LNCAP (cell line): ENCODE results near the gene CYLD.

Source experiments
- TF ChIP-seq, protein P1 (sequence below): fragments of 450-650 bp; IDR thresholded peaks from 2 replicates; pipeline ENCODE4 v1.5.1; 2017; ENCODE audit warnings: mild to moderate bottlenecking

Gene CYLD

DNA sequence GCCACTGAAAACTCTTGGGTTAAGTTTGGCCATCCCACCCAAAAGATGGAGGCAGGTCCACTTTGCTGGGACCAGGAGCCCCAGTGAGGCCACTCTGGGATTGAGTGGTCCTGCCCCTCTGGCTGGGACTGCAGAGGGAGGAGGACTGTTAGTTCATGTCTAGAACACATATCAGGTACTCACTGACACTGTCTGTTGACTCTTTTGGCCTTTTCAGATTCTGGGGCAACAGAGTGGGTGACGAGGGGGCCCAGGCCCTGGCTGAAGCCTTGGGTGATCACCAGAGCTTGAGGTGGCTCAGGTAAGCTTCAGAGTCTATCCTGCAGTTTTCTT, 19.5 kb upstream of the CYLD start:
- TF ChIP-seq, protein P1, sequence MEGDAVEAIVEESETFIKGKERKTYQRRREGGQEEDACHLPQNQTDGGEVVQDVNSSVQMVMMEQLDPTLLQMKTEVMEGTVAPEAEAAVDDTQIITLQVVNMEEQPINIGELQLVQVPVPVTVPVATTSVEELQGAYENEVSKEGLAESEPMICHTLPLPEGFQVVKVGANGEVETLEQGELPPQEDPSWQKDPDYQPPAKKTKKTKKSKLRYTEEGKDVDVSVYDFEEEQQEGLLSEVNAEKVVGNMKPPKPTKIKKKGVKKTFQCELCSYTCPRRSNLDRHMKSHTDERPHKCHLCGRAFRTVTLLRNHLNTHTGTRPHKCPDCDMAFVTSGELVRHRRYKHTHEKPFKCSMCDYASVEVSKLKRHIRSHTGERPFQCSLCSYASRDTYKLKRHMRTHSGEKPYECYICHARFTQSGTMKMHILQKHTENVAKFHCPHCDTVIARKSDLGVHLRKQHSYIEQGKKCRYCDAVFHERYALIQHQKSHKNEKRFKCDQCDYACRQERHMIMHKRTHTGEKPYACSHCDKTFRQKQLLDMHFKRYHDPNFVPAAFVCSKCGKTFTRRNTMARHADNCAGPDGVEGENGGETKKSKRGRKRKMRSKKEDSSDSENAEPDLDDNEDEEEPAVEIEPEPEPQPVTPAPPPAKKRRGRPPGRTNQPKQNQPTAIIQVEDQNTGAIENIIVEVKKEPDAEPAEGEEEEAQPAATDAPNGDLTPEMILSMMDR = no peak

DNA sequence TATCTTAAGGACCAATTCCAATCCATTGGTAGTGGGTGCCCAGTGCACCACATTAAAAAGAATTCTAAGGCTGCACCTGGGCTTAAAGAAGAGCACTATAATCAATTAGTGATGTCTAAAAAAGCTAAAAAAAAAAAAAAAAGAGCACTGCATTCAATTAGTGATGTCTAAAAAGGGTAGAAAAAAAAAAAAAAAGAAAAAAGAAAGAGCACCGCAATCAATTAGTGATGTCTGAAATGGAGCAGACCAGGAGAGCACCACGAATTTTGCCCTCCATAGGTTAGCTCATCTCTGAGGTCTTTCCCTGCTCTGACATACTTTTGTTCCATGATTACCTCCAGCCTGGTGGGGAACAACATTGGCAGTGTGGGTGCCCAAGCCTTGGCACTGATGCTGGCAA, 18.9 kb upstream of the CYLD start:
- TF ChIP-seq, protein P1 = no peak

- TF ChIP-seq, protein P1 = no peak
Measured at GRCh38 chr16:50724306-50724705, 17.6 kb upstream of the CYLD start.

- TF ChIP-seq, protein P1 = no peak
Measured at GRCh38 chr16:50731130-50731988, 10.5 kb upstream of the CYLD start.

DNA sequence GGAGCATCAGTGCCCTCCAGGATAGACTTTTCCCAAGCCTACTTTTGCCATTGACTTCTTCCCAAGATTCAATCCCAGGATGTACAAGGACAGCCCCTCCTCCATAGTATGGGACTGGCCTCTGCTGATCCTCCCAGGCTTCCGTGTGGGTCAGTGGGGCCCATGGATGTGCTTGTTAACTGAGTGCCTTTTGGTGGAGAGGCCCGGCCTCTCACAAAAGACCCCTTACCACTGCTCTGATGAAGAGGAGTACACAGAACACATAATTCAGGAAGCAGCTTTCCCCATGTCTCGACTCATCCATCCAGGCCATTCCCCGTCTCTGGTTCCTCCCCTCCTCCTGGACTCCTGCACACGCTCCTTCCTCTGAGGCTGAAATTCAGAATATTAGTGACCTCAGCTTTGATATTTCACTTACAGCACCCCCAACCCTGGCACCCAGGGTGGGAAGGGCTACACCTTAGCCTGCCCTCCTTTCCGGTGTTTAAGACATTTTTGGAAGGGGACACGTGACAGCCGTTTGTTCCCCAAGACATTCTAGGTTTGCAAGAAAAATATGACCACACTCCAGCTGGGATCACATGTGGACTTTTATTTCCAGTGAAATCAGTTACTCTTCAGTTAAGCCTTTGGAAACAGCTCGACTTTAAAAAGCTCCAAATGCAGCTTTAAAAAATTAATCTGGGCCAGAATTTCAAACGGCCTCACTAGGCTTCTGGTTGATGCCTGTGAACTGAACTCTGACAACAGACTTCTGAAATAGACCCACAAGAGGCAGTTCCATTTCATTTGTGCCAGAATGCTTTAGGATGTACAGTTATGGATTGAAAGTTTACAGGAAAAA, 9.7 kb upstream of the CYLD start:
- TF ChIP-seq, protein P1 = no peak

DNA sequence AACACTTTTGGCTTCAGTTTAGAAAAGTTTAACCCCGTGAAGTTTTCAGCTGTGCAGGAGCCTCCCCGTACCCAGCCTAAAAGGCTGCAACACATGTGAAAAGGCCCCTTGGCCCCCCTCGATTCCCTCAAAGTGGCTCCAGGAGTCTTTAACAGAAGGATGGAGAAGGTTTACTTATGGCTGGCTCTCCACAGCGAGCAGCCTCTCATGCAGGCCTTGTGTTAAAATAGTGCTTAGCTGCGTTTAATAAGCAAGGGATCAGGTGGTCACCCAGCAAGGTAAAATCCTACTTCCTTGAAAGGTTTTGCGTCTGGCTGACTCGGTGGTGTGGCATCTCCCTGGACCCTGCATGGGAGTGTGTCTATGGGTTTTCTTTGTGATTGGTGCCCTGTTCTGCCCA, 8.4 kb upstream of the CYLD start:
- TF ChIP-seq, protein P1 = no peak

DNA sequence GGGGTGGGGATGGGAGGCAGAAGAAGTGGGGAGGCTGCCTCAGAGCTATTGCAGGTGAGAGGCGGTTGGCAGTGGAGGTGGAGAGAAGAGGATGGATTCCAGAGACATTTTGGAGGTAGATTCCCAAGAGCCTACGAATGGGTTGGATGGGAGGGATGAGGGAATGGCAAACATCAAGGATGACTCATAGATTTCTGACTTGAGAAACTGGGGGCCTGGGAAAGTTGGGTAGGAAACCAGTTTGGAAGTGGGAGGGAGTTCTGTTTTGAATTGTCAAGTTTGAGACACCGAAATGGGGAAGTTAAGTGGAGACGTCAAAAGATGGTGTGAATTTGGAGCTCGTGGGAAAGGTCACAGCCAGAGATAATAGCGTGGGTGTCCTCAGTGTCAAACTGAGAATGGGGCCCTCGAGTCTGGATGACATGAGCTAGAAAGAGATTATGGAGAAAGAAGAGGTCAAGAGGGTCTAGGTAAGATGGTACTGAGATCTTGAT, 6.2 kb upstream of the CYLD start:
- TF ChIP-seq, protein P1 = no peak
